Measurements from ENCODE around the gene DHPS. TPM values are rescaled to one million over a fixed set of nuclear protein-coding genes. Genes with fewer than 3 reads are reported as not detected.

Gene DHPS
- total and polyA plus RNA-seq, 2 donors (not counting 3 experiments of a cell fraction or from before 2014, with no cell fraction given): 68.4 to 90.1 TPM

GRCh38 chr19:12731337-12731736 lies 49.7 kb upstream of the DHPS start:
- CTCF ChIA-PET: interaction anchor here (1.3 to 1.7 kb wide), 2 partner anchors 9 to 29 kb away, joined by 3 to 4 read pairs; no protein-coding TSS in a partner anchor
- no peaks in the 10 kb centered on the region for H3K9me1 ChIP-seq (replicated peaks; ENCODE audit: control insufficient read depth, extremely low read depth, insufficient read depth, low read length)
- no peaks in the 10 kb centered on the region for H3K27me3 ChIP-seq (ENCODE audit: control insufficient read depth in 2 of 2, insufficient read depth in 2 of 2, low read length in 2 of 2)
- TF ChIP-seq JUN (IDR thresholded peaks at IDR 0.05; ENCODE audit: borderline replicate concordance, insufficient read depth, insufficient read length, low read depth) (no peak), MYC (IDR thresholded peaks at IDR 0.05; ENCODE audit: low read depth, low read length) (no peak), CTCF (IDR thresholded peaks at IDR 0.05; ENCODE audit: extremely low read depth in 1 of 2, insufficient read depth in 1 of 2, low read depth in 1 of 2, low read length in 2 of 2) (no peak), POLR2AphosphoS5 (IDR thresholded peaks at IDR 0.05; ENCODE audit: insufficient read depth, low read depth, low read length) (no peak), FOS (IDR thresholded peaks at IDR 0.05; ENCODE audit: borderline replicate concordance, insufficient read depth, low read length) (no peak), POLR2A (IDR thresholded peaks at IDR 0.05; ENCODE audit: low read depth, low read length) (peak; percentile 23), EZH2 (IDR thresholded peaks at IDR 0.05; ENCODE audit: borderline replicate concordance, low read depth, low read length, severe bottlenecking) (no peak), GATA2 (IDR thresholded peaks at IDR 0.05; ENCODE audit: insufficient read depth, insufficient read length, low read depth, low read length) (no peak)
- POLR2A ChIA-PET: no interaction called here
- H3K4me3 ChIP-seq (replicated peaks in 1 of 3; ENCODE audit: insufficient read depth in 1 of 3, low read depth in 1 of 3, low read length in 3 of 3): no peak overlapping the region
- no peak overlapping the region for H3K4me2 ChIP-seq (ENCODE audit: insufficient read depth, low read length)
- H3K27ac ChIP-seq (ENCODE audit: insufficient read depth, low read depth, low read length): no peak overlapping the region
- no TSS peak for BruUV-seq (replicated peaks)
- H3K36me3 ChIP-seq (ENCODE audit: control insufficient read depth in 2 of 2, extremely low read depth in 1 of 2, insufficient read depth in 2 of 2, low read length in 2 of 2): peaks cover 9 to 31% of the 10 kb centered on the region in 2 experiments
- intact Hi-C loops (cut with micrococcal nuclease) (loop anchor here (10.0 kb wide), 1 partner anchor 117 kb away; the partner anchor contains the start of genes ZNF490 and ZNF791), dilution Hi-C loops (cut with MboI; ENCODE audit: extremely low pct_ligation_motif_present, low sequenced_read_pairs) (no loop called here)
- no peak overlapping the region for H3K9ac ChIP-seq (replicated peaks; ENCODE audit: extremely low read depth, insufficient read depth, low read length)
- no peak for FAIRE-seq
- H2AFZ ChIP-seq (ENCODE audit: low read depth, low read length): no peak overlapping the region
- H3K79me2 ChIP-seq (ENCODE audit: control insufficient read depth, insufficient read depth, low read length): peaks cover 45% of the 10 kb centered on the region
- no peak for DNase-seq (ENCODE audit: low read depth, low spot score)
- no peaks in the 10 kb centered on the region for H3K9me3 ChIP-seq (replicated peaks; ENCODE audit: control insufficient read depth, insufficient read depth, low read length)
- H4K20me1 ChIP-seq (replicated peaks; ENCODE audit: control insufficient read depth, extremely low read depth, insufficient read depth, low read length): no peaks in the 10 kb centered on the region
- peaks cover 13% of the 10 kb centered on the region for H3K4me1 ChIP-seq (ENCODE audit: control insufficient read depth, extremely low read depth, insufficient read depth, low read length)
